Sigmoid colon (tissue), 7 donors: Measurements from ENCODE around the gene CORO2B. TPM values are rescaled to one million over a fixed set of nuclear protein-coding genes. Genes with fewer than 3 reads are reported as not detected.

ENCODE experiments used
- DNase-seq: peaks from one replicate; pipeline ENCODE4 v3.0.0-alpha.2; 2019
- H3K27ac ChIP-seq, 4 donors: fragments of 200-600 bp; sonication (generic); one replicate each; pipeline ENCODE4 v1.5.1; 2016 to 2019; ENCODE audit warnings: mild to moderate bottlenecking in 1 of 4
- H3K27me3 ChIP-seq, 3 donors: fragments of 200-600 bp; sonication (generic); one replicate each; pipeline ENCODE4 v1.5.1; 2019; ENCODE audit warnings: mild to moderate bottlenecking in 1 of 3
- H3K36me3 ChIP-seq, 4 donors: fragments of 200-600 bp; sonication (generic); one replicate each; pipeline ENCODE4 v1.5.1; 2016 to 2019
- H3K4me1 ChIP-seq, 4 donors: fragments of 200-600 bp; sonication (generic); one replicate each; pipeline ENCODE4 v1.5.1; 2017 to 2019
- H3K4me3 ChIP-seq, 4 donors: fragments of 200-600 bp; sonication (generic); one replicate each; pipeline ENCODE4 v1.5.1; 2017 to 2019; ENCODE audit warnings: mild to moderate bottlenecking in 2 of 4, moderate library complexity in 1 of 4
- H3K9me3 ChIP-seq, 4 donors: fragments of 200-600 bp in 3 of 4; sonication (generic) in 3 of 4; one replicate each; pipeline versions ENCODE4 v1.5.1 to v1.6.1; 2013 to 2019
- CTCF ChIP-seq, 4 experiments: fragments of 450-650 bp in 3 of 4; fragments of 200-600 bp in 1 of 4; IDR thresholded peaks; one replicate each; pipeline ENCODE4 v1.5.1; 2016 to 2019; ENCODE audit warnings: antibody characterized with exemption in 4 of 4, mild to moderate bottlenecking in 3 of 4, moderate library complexity in 2 of 4
- EP300 ChIP-seq, 4 donors: sonication (generic); formaldehyde crosslinking; IDR thresholded peaks; one replicate each; pipeline ENCODE4 v1.6.1; 2017; ENCODE audit warnings: antibody characterized with exemption in 4 of 4
- POLR2A ChIP-seq, 2 donors: fragments of 450-650 bp; IDR thresholded peaks; one replicate each; pipeline ENCODE4 v1.6.1; 2016; ENCODE audit warnings: antibody characterized with exemption in 2 of 2, mild to moderate bottlenecking in 2 of 2, moderate library complexity in 2 of 2
- POLR2AphosphoS5 ChIP-seq, 4 donors: sonication (generic); formaldehyde crosslinking; IDR thresholded peaks; one replicate each; pipeline ENCODE4 v1.6.1; 2017; ENCODE audit warnings: antibody characterized with exemption in 4 of 4
- WGBS, 2 donors: extraction: QIAGEN DNeasy Blood & Tissue Kit; methylation state at CpG; one replicate each; pipeline ENCODE4 v1.1.7; 2013; 5-methylcytosine and 5-hydroxymethylcytosine counted together
- intact Hi-C: fragments of 100-400 bp; cut with DNase I; formaldehyde crosslinking; loops from one replicate; pipeline ENCODE4 v1.15.1; 2023
- polyA plus RNA-seq, 3 donors: library from polyadenylated mRNA; stranded (reverse); fragments of 200-250 nt; gene quantifications; one replicate each; pipeline ENCODE4 v1.2.3, GENCODE V29; 2013
- total RNA-seq, 4 donors: library from RNA; depleted of rRNA; stranded (reverse); fragments of >200 nt; gene quantifications; one replicate each; pipeline ENCODE4 v1.1.0, GENCODE V29; 2016
- donor health status: healthy with polysubstance abuse.
- donor health status: Bipolar disorder and iron deficiency.
- donor health status: healthy.

The CORO2B gene
- total and polyA plus RNA-seq, 7 donors, result 0.46 to 3.9 (median 3.1) TPM

DNA sequence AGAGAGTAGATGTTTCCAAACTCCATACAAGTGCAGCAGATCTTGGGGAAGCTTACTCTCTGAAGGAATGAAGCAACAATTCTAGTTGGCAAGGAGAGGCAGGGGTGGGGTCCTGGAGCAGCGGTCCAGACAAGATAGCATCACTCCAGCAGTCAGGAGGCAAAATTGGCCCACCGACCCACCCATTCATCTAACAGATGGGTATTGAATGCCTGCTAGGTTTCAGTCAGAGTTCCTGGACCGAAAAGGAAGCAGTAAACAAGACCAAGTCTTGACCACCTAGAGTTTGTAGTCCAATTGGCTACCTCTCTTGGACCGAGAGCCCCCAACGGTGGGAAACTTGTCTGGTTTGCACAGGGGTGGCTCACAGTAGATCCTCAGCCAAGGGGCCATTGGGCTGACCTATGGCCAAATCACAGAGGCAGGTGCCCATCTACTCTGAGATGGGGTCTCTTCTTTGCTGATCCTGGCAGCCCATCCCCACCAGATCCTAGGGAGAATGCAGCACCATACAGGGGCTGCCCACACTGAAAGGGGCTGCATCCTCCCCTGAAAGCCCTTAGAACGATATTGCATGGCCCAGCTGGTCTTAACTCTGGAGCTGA, 74.3 kb downstream of the CORO2B start:
- H3K9me3 ChIP-seq, result no peaks in the 10 kb centered on the region
- no peaks in the 10 kb centered on the region for H3K27me3 ChIP-seq
- H3K27ac ChIP-seq, result no peak overlapping the region
- TF ChIP-seq EP300 (IDR thresholded peaks at IDR 0.05) (no peak), CTCF (IDR thresholded peaks at IDR 0.05) (no peak), POLR2A (IDR thresholded peaks at IDR 0.05) (no peak), POLR2AphosphoS5 (IDR thresholded peaks at IDR 0.05) (no peak)
- WGBS, 2 donors, result 83 to 89% methylated on average over 6 of the region's 6 CpGs
- intact Hi-C loops, result no loop called here
- no peak overlapping the region for H3K4me3 ChIP-seq
- peak; percentile 28 for DNase-seq
- peaks cover 0 to 8% (median 4%) of the 10 kb centered on the region in 4 donors for H3K4me1 ChIP-seq
- H3K36me3 ChIP-seq, result no peaks in the 10 kb centered on the region

DNA sequence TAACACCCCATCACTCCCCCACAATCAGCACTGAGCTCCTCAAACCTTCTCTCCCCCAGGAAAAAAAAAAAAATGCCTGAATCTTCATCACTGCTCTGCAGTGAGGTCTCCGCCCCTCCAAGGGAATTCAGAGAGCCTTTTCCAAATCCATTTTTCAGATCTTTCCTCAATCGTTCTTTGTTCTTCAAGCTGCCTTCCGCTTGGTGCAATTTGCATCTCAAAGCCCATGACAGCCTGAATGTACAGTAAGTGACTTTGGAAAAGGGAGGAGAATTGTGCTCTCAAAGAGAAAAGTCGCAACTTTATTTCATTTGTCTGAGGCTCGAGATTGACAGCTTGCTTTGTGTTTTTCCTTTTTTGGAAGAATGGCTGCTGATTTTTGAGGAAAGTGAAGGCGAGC, 75.0 kb downstream of the CORO2B start:
- Histone ChIP-seq H3K4me3 (no peak overlapping the region), H3K36me3 (no peaks in the 10 kb centered on the region), H3K27ac (peak overlapping the region in 2 of 4 donors; percentile 27 to 35), H3K4me1 (peaks cover 0 to 8% (median 4%) of the 10 kb centered on the region in 4 donors), H3K27me3 (no peaks in the 10 kb centered on the region), H3K9me3 (no peaks in the 10 kb centered on the region)
- TF ChIP-seq POLR2AphosphoS5 (IDR thresholded peaks at IDR 0.05) (no peak), EP300 (IDR thresholded peaks at IDR 0.05) (no peak), CTCF (IDR thresholded peaks at IDR 0.05) (no peak), POLR2A (IDR thresholded peaks at IDR 0.05) (no peak)
- WGBS, 2 donors, result 80 to 86% methylated on average over 6 of the region's 6 CpGs
- DNase-seq, result no peak
- intact Hi-C loops, result no loop called here

DNA sequence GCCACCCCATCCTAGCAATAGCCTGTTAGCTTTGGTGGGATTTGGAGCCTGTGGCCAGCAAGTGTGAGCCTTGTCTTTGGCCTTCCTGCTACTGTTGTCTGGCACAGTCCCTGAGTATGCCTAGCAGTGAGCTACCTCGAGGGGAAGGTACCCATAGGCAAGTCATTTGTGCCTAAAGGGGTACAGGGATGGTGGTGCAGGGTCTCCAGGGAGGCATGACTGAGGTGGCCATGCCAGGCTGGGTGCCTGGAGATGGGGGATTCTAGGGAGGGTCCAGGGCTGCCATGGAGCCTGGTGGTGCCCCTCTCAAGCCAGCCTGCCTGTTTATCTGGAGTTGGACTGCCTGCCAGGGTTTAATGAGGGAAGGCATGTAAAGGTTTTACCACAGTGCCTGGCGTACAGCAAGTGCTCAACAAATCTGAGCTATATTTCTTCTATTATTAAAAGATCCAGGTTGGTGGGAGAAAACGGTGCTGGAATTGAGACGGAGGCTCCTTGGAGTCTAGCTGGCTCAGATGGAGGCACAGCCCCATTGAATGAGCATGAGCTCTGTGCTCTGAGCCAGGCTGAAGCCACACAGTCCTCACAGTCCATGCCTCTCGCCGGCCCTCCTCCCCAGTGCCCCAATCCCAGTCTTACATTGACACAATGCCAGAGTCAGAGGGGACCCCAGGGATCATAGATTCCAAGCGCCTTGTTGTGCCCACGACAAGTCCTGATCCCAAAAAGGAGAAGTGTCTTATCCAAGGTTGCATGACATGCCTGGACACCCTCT, 76.2 kb downstream of the CORO2B start:
- H3K27ac ChIP-seq, result peak overlapping the region in 2 of 4 donors; percentile 4 to 27
- DNase-seq, result peak; percentile 34
- no peak overlapping the region for H3K4me3 ChIP-seq
- H3K36me3 ChIP-seq, result no peaks in the 10 kb centered on the region
- H3K27me3 ChIP-seq, result no peaks in the 10 kb centered on the region
- intact Hi-C loops, result no loop called here
- no peak for TF ChIP-seq EP300 (IDR thresholded peaks at IDR 0.05)
- no peak for TF ChIP-seq POLR2A (IDR thresholded peaks at IDR 0.05)
- no peak for TF ChIP-seq POLR2AphosphoS5 (IDR thresholded peaks at IDR 0.05)
- TF ChIP-seq CTCF (IDR thresholded peaks at IDR 0.05), result no peak
- WGBS, 2 donors, result 82 to 88% methylated on average over 8 of the region's 8 CpGs
- no peaks in the 10 kb centered on the region for H3K9me3 ChIP-seq
- H3K4me1 ChIP-seq, result peaks cover 0 to 8% (median 4%) of the 10 kb centered on the region in 4 donors

DNA sequence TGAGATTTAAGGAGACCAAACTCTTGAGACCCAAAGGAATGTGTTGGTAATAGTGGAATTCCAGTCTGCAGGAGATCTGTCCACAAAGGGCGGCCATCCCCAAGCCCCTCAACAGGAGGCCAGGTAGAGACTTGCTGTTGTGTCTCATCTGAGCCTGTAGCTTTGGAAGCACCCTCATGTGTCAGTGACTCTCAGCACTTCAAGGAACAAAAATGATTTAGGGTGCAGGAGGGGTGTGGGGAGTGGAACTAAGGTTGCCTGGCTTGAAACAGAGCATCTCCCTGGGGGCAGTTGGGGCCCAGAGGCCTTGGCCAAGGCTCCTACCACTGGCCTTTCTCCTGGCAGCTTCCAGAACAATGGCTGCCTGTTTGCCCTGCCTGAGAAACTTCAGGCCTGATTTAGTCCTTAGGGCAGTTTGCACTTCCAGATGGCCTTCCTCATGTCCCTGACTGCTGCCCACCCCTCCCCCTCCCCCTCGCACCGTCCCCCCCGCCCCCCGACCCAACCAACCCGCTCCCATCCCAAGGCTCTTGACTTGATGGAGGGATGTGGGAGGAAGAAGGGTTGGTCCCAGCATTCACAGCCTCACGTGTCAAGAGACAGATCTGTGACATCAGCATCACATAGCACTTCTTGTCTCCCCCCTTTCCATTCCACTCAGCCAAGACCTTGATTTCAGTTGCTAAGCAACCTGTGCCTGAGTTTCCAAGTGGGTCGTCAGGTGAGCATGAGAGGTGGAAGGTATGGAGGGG, 77.1 kb downstream of the CORO2B start:
- Histone ChIP-seq H3K27ac (peak overlapping the region in 1 of 4 donors; percentile 14), H3K4me3 (no peak overlapping the region), H3K9me3 (no peaks in the 10 kb centered on the region), H3K4me1 (peaks cover 0 to 8% (median 4%) of the 10 kb centered on the region in 4 donors), H3K36me3 (no peaks in the 10 kb centered on the region), H3K27me3 (no peaks in the 10 kb centered on the region)
- intact Hi-C loops, result no loop called here
- 74 to 75% methylated on average over 8 of the region's 8 CpGs for WGBS, 2 donors
- peak; percentile 40 for DNase-seq
- no peak for TF ChIP-seq CTCF (IDR thresholded peaks at IDR 0.05)
- TF ChIP-seq EP300 (IDR thresholded peaks at IDR 0.05), result no peak
- no peak for TF ChIP-seq POLR2A (IDR thresholded peaks at IDR 0.05)
- TF ChIP-seq POLR2AphosphoS5 (IDR thresholded peaks at IDR 0.05), result no peak
